Measurements from ENCODE around the gene SMS. TPM values are rescaled to one million over a fixed set of nuclear protein-coding genes. Genes with fewer than 3 reads are reported as not detected.

The SMS gene
- total and polyA plus RNA-seq, 3 donors from 2014 or later = 35.7 to 49.8 (median 38.8) TPM

DNA sequence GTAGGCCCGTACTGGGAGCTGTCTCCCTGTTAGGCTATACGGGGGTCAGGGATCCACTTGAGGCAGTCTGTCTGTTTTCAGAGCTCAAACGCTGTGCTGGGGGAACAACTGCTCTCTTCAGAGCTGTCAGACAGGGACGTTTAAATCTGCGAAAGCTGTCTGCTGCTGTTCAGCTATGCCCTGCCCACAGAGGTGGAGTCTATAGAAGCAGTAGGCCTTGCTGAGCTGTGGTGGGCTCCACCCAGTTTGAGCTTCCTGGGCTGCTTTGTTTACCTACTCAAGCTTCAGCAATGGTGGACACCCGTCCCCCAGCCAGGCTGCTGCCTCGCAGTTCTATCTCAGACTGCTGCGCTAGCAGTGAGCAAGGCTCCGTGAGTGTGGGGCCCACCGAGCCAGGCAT, 64.4 kb downstream of the SMS start:
- TF ChIP-seq, protein P1, sequence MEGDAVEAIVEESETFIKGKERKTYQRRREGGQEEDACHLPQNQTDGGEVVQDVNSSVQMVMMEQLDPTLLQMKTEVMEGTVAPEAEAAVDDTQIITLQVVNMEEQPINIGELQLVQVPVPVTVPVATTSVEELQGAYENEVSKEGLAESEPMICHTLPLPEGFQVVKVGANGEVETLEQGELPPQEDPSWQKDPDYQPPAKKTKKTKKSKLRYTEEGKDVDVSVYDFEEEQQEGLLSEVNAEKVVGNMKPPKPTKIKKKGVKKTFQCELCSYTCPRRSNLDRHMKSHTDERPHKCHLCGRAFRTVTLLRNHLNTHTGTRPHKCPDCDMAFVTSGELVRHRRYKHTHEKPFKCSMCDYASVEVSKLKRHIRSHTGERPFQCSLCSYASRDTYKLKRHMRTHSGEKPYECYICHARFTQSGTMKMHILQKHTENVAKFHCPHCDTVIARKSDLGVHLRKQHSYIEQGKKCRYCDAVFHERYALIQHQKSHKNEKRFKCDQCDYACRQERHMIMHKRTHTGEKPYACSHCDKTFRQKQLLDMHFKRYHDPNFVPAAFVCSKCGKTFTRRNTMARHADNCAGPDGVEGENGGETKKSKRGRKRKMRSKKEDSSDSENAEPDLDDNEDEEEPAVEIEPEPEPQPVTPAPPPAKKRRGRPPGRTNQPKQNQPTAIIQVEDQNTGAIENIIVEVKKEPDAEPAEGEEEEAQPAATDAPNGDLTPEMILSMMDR (IDR thresholded peaks at IDR 0.05) = no peak
- TF ChIP-seq POLR2A (IDR thresholded peaks at IDR 0.05) = no peak
- Histone ChIP-seq H3K9me3 (no peaks in the 10 kb centered on the region), H3K36me3 (ENCODE audit: low read depth, missing control alignments) (no peaks in the 10 kb centered on the region), H3K27me3 (no peaks in the 10 kb centered on the region), H3K27ac (no peak overlapping the region), H3K4me3 (no peak overlapping the region), H3K4me1 (no peaks in the 10 kb centered on the region)
- intact Hi-C loops (cut with DNase I; ENCODE audit: low total_unique reads) = no loop called here
- WGBS, 2 donors = 92% methylated on average over 10 of the region's 10 CpGs; no CpG with 5 or more reads in 1 of the 2 donors
- no peak for DNase-seq

DNA sequence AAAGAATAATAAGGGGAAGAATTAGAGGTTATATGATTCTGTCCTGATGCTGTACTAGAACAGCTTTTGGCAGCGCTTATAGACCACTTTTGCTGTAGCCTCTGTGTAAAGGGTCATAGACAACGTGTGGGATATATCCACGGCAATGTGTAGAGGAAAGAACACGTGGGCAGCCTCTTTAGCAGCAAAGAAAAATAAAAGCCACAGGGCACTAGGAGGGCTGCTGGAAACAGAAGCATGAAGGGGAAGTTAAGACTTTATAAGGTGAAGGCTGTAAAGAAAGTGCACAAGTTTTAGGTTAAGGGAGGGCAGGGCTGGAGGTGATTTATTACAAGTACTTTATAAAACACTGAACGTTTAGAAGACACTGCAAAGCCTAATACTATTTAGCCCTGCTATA, 71.5 kb downstream of the SMS start:
- H3K36me3 ChIP-seq (ENCODE audit: low read depth, missing control alignments) = no peaks in the 10 kb centered on the region
- H3K27ac ChIP-seq = no peak overlapping the region
- WGBS, 2 donors = 43 to 63% methylated on average over 5 of the region's 5 CpGs
- no peak overlapping the region for H3K4me3 ChIP-seq
- intact Hi-C loops (cut with DNase I; ENCODE audit: low total_unique reads) = no loop called here
- no peaks in the 10 kb centered on the region for H3K4me1 ChIP-seq
- H3K27me3 ChIP-seq = no peaks in the 10 kb centered on the region
- TF ChIP-seq POLR2A (IDR thresholded peaks at IDR 0.05) = no peak
- TF ChIP-seq, protein P1 (IDR thresholded peaks at IDR 0.05) = no peak
- DNase-seq = no peak
- no peaks in the 10 kb centered on the region for H3K9me3 ChIP-seq

DNA sequence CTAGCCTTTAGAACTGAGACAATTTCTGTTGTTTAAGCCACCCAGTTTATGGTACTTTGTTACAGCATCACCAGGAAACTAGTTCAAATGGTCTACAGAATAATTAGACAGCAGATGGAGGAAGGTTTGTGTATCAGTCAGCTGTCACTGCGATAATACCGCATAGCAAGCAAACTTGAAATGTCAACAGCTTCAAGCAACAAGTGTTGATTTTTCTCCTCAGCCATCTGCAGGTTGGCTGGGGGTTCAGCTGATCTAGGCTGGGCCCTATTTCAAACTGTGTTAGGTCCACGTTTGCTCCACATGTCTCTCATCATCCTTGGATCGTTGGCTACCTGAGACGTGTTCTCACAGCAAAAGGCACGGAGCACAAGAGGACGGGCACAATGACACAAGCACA, 72.4 kb downstream of the SMS start:
- Histone ChIP-seq H3K27me3 (no peaks in the 10 kb centered on the region), H3K9me3 (no peaks in the 10 kb centered on the region), H3K27ac (no peak overlapping the region), H3K36me3 (ENCODE audit: low read depth, missing control alignments) (no peaks in the 10 kb centered on the region), H3K4me1 (no peaks in the 10 kb centered on the region), H3K4me3 (no peak overlapping the region)
- intact Hi-C loops (cut with DNase I; ENCODE audit: low total_unique reads) = no loop called here
- TF ChIP-seq, protein P1 (IDR thresholded peaks at IDR 0.05) = no peak
- no peak for TF ChIP-seq POLR2A (IDR thresholded peaks at IDR 0.05)
- WGBS, 2 donors = 95 to 96% methylated on average over 7 of the region's 7 CpGs
- DNase-seq = no peak

DNA sequence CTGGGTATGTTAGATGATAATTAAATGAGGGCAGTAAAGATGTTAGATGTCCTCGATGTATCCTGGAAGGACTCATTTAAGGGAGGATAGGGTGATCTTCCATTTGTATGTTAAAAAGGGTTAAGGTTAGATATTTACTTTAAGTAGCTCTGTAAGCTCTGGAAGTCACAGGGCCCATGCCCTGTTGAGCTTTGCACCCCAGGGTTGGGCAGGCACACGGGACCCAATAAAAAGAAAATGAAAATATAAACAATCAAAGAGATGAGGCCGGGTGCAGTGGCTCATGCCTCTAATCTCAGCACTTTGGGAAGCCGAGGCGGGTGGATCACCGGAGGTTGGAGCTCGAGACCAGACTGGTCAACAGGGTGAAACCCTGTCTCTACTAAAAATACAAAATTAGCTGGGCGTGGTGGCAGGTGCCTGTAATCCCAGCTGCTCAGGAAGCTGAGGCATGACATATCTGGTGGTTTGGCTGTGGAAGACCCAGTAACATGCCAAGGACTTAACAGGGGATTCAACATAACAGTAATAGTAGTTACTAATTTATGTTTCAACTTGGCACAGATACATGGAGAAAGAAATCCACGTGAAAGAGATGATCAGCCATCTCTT, 74.7 kb downstream of the SMS start:
- H3K4me1 ChIP-seq = no peaks in the 10 kb centered on the region
- H3K27ac ChIP-seq = no peak overlapping the region
- no peak overlapping the region for H3K4me3 ChIP-seq
- no peak for DNase-seq
- H3K27me3 ChIP-seq = no peaks in the 10 kb centered on the region
- intact Hi-C loops (cut with DNase I; ENCODE audit: low total_unique reads) = no loop called here
- H3K9me3 ChIP-seq = no peaks in the 10 kb centered on the region
- TF ChIP-seq, protein P1 (IDR thresholded peaks at IDR 0.05) = no peak
- TF ChIP-seq POLR2A (IDR thresholded peaks at IDR 0.05) = no peak
- WGBS, 2 donors = 84 to 92% methylated on average over 3 to 9 of the region's 9 CpGs
- no peaks in the 10 kb centered on the region for H3K36me3 ChIP-seq (ENCODE audit: low read depth, missing control alignments)

DNA sequence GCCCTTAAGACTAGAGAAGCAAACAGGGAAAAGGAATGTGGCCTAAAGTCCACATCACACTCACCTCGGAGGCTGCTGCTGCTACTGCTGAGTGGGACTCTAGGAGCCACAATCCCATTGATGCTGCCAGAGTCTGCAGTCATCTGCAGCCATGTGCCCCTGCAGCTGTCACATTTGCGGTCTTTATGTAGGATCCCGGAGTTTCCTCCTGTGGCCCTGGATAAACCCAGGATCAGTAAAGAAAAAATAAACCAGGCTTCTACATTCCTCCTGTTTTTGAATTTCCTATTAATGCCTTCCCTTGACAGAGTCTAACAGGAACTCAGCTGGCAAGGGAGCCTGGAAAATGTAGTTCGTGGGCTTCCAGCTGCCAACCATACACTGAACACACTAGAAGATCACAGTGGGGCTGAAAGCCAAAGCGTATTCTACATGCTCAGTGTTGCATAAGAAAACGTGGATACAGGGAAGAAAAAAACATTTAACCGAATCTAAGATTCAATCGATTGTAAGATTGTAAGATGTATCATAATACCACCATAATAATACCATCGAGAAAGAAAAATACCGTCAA, 81.3 kb downstream of the SMS start:
- 66 to 86% methylated on average over 8 to 10 of the region's 10 CpGs for WGBS, 2 donors
- H3K36me3 ChIP-seq (ENCODE audit: low read depth, missing control alignments) = no peaks in the 10 kb centered on the region
- TF ChIP-seq, protein P1 (IDR thresholded peaks at IDR 0.05) = no peak
- no peak for TF ChIP-seq POLR2A (IDR thresholded peaks at IDR 0.05)

More for the DNA sequence above, 81.3 kb downstream of the SMS start:
- Histone ChIP-seq H3K4me3 (no peak overlapping the region), H3K9me3 (no peaks in the 10 kb centered on the region), H3K27me3 (no peaks in the 10 kb centered on the region), H3K4me1 (no peaks in the 10 kb centered on the region), H3K27ac (no peak overlapping the region)
- no peak for DNase-seq
- intact Hi-C loops (cut with DNase I; ENCODE audit: low total_unique reads) = no loop called here

All from testis (tissue), 3 donors.